Stimulated activated CD4-positive, alpha-beta T cell treated with anti-CD3 and anti-CD28 coated beads, Interleukin-2, amount 100 ng/mL, for 24 hours (primary cell): ENCODE data around the gene UNC13A.
A peak's percentile ranks its signal among the peaks of the same experiment; 100 is the strongest.

Source experiments
- DNase-seq, 2 donors: peaks; one replicate each; pipeline ENCODE4 v3.0.0-alpha.2; 2020

The UNC13A gene

GRCh38 chr19:17703824-17704463 lies 15.8 kb upstream of the UNC13A start:
- peak; percentile 82 for DNase-seq

- DNase-seq: no peak
Measured at GRCh38 chr19:17695198-17695597, 7.0 kb upstream of the UNC13A start.

- no peak for DNase-seq
Measured at GRCh38 chr19:17692566-17692965, 4.4 kb upstream of the UNC13A start.

- no peak for DNase-seq
Measured at GRCh38 chr19:17688853-17689595, 870 bp upstream of the UNC13A start.

GRCh38 chr19:17687141-17687856 lies 855 bp downstream of the UNC13A start:
- no peak for DNase-seq

GRCh38 chr19:17686592-17687024 lies 1.5 kb downstream of the UNC13A start:
- peak in 1 of 2 donors; percentile 21 for DNase-seq

- no peak for DNase-seq
Measured at GRCh38 chr19:17686023-17686521, 2.1 kb downstream of the UNC13A start.

- DNase-seq: no peak
Measured at GRCh38 chr19:17685451-17686022, 2.6 kb downstream of the UNC13A start.

GRCh38 chr19:17684256-17684655 lies 3.9 kb downstream of the UNC13A start:
- no peak for DNase-seq

GRCh38 chr19:17683078-17683477 lies 5.1 kb downstream of the UNC13A start:
- DNase-seq: no peak

- DNase-seq: no peak
Measured at GRCh38 chr19:17682273-17682672, 5.9 kb downstream of the UNC13A start.

GRCh38 chr19:17681505-17682125 lies 6.5 kb downstream of the UNC13A start:
- DNase-seq: peak; percentile 43 to 55

GRCh38 chr19:17680230-17680722 lies 7.9 kb downstream of the UNC13A start:
- DNase-seq: peak; percentile 39 to 51

- no peak for DNase-seq
Measured at GRCh38 chr19:17679526-17680229, 8.5 kb downstream of the UNC13A start.

GRCh38 chr19:17678836-17679235 lies 9.3 kb downstream of the UNC13A start:
- no peak for DNase-seq

- DNase-seq: no peak
Measured at GRCh38 chr19:17677002-17677401, 11.2 kb downstream of the UNC13A start.

- DNase-seq: no peak
Measured at GRCh38 chr19:17676295-17676694, 11.9 kb downstream of the UNC13A start.

GRCh38 chr19:17673937-17674799 lies 14.0 kb downstream of the UNC13A start:
- DNase-seq: no peak

GRCh38 chr19:17671906-17672305 lies 16.2 kb downstream of the UNC13A start:
- DNase-seq: peak; percentile 28 to 37

GRCh38 chr19:17669419-17669818 lies 18.7 kb downstream of the UNC13A start:
- no peak for DNase-seq

- no peak for DNase-seq
Measured at GRCh38 chr19:17665058-17665457, 23.1 kb downstream of the UNC13A start.
